ENCODE results near the gene FCHSD2.
"Not testable (repeated sequence)": the region's sequence is repeated elsewhere in the genome, so short reads cannot be mapped to it uniquely, and the experiment has no call there.

The FCHSD2 gene

GRCh38 chr11:73002214-73002613, 139.9 kb downstream of the FCHSD2 start:
- DNase-seq, result no peak

- no peak for DNase-seq
These were observed 140.5 kb downstream of the FCHSD2 start for GRCh38 chr11:73001615-73002014.

- no peak for DNase-seq
These were observed 143.4 kb downstream of the FCHSD2 start for GRCh38 chr11:72998676-72999075.

- DNase-seq, result no peak
These were observed 145.2 kb downstream of the FCHSD2 start for GRCh38 chr11:72996959-72997358.

GRCh38 chr11:72989727-72990126, 152.4 kb downstream of the FCHSD2 start:
- DNase-seq, result no peak

GRCh38 chr11:72988821-72989220, 153.3 kb downstream of the FCHSD2 start:
- no peak for DNase-seq

GRCh38 chr11:72985645-72986044, 156.5 kb downstream of the FCHSD2 start:
- no peak for DNase-seq

- DNase-seq, result no peak
These were observed 157.6 kb downstream of the FCHSD2 start for GRCh38 chr11:72984453-72985077.

GRCh38 chr11:72983560-72983959, 158.6 kb downstream of the FCHSD2 start:
- no peak for DNase-seq

- no peak for DNase-seq
These were observed 160.0 kb downstream of the FCHSD2 start for GRCh38 chr11:72981971-72982685.

GRCh38 chr11:72981080-72981479, 161.0 kb downstream of the FCHSD2 start:
- DNase-seq, result no peak

GRCh38 chr11:72977782-72978181, 164.3 kb downstream of the FCHSD2 start:
- not testable (repeated sequence) for DNase-seq

GRCh38 chr11:72976522-72976892, 165.6 kb downstream of the FCHSD2 start:
- not testable (repeated sequence) for DNase-seq

GRCh38 chr11:72975778-72976521, 166.2 kb downstream of the FCHSD2 start:
- DNase-seq, result no peak

GRCh38 chr11:72974487-72975205, 167.5 kb downstream of the FCHSD2 start:
- no peak for DNase-seq

- DNase-seq, result no peak
These were observed 169.5 kb downstream of the FCHSD2 start for GRCh38 chr11:72972496-72973128.

GRCh38 chr11:72971192-72971967, 170.7 kb downstream of the FCHSD2 start:
- no peak for DNase-seq

- no peak for DNase-seq
These were observed 171.5 kb downstream of the FCHSD2 start for GRCh38 chr11:72970557-72971118.

GRCh38 chr11:72969894-72970335, 172.2 kb downstream of the FCHSD2 start:
- no peak for DNase-seq

- no peak for DNase-seq
These were observed 173.7 kb downstream of the FCHSD2 start for GRCh38 chr11:72968390-72968789.

GRCh38 chr11:72965672-72966071, 176.4 kb downstream of the FCHSD2 start:
- no peak for DNase-seq

GRCh38 chr11:72962717-72963116, 179.4 kb downstream of the FCHSD2 start:
- DNase-seq, result no peak
